GM12874 (cell line): ENCODE results near the gene PLA2G15.

ENCODE experiments used
- TF ChIP-seq, protein P1 (sequence below): IDR thresholded peaks from 2 replicates; pipeline ENCODE4 v1.5.1; 2011; ENCODE audit warnings: low read depth, mild to moderate bottlenecking, control low read depth, low read length, moderate library complexity; ENCODE audit not compliant: insufficient read depth

Gene PLA2G15

DNA sequence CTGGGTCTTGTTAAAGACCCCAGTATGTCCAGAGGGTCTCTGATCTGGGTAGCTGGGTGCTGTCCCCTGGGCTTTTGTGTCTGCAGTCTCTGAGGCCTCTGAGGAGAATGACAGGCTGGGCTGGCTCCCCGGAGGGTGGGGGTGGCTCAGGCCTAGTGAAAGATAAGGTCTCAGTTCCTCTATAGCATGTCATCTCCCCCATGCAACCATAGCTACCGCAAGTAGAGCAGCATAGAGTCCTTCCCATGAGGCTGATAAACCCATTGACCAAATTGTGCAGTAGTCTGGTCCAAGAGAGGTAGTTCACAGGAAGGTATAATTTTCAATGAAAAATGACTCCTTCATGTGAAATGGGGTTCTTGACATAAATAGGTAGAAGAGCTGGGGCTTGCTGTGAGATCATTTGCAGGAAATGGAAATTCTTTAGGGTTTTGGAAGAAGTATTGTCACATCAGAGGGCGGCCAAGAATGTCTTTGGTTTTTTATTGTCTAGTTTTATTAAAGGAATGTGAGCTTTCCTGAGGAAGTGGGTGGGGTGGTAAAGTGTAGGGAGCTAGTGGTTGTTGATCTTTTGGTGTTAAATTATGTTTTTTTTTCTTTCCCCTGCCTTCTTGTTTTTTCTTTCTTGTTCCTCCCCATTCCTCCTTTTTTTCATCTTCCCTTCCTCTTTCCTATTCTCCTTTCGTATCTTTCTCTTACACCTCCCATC is 44.6 kb downstream of the PLA2G15 start:
- TF ChIP-seq, protein P1, sequence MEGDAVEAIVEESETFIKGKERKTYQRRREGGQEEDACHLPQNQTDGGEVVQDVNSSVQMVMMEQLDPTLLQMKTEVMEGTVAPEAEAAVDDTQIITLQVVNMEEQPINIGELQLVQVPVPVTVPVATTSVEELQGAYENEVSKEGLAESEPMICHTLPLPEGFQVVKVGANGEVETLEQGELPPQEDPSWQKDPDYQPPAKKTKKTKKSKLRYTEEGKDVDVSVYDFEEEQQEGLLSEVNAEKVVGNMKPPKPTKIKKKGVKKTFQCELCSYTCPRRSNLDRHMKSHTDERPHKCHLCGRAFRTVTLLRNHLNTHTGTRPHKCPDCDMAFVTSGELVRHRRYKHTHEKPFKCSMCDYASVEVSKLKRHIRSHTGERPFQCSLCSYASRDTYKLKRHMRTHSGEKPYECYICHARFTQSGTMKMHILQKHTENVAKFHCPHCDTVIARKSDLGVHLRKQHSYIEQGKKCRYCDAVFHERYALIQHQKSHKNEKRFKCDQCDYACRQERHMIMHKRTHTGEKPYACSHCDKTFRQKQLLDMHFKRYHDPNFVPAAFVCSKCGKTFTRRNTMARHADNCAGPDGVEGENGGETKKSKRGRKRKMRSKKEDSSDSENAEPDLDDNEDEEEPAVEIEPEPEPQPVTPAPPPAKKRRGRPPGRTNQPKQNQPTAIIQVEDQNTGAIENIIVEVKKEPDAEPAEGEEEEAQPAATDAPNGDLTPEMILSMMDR = no peak

DNA sequence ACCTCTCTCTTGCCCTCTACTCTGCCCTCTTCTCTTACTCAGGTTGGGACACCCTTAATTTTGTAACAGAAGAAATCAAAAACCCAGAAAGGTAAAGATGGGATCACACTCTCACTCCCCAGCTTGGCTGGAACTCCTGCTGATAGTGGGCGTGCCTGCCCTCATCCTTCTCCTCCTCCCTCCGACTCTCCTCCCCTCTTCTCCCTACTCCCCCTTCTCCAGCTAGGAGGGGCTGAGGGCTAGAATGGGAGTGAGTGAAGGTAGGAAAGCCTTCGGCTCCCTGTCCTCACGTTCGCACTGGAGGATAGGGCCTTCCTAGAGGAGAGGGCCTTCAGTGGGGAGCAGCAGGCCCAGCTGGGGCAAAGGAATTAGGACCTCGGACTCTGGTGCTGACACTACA is 45.3 kb downstream of the PLA2G15 start:
- TF ChIP-seq, protein P1 = no peak

DNA sequence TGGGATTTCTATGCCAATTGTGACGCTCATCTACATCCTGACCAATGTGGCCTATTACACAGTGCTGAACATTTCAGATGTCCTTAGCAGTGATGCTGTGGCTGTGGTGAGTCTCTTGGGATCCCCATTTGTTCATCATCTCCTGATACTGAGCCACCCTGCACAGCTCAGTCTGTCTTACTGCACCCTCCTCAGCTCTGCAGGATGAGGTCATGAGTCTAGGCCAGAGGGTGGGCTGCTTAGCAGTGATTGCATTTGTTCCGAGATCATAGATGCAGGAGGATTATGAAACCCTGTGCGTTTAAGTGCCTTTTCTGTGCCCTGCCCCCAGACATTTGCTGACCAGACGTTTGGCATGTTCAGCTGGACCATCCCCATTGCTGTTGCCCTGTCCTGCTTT is 46.1 kb downstream of the PLA2G15 start:
- TF ChIP-seq, protein P1 = no peak

DNA sequence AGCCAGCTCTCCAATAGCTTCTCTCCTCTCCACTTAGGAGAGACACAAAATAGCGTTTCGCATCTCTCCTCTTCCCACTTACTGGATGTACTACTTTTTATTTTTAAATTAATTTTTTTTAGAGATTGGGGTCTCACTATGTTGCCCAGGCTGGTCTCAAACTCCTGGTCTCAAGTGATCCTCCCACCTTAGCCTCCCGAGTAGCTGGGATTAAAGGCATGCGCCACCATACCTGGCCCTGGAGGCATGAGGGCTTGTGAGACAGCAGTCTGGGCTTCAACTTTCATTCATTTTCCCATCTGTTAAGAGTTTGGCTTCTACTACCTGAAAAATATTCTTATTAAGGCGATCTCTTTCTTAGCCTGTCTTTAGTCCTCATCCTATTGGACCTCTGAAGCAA is 47.3 kb downstream of the PLA2G15 start:
- TF ChIP-seq, protein P1 = no peak

DNA sequence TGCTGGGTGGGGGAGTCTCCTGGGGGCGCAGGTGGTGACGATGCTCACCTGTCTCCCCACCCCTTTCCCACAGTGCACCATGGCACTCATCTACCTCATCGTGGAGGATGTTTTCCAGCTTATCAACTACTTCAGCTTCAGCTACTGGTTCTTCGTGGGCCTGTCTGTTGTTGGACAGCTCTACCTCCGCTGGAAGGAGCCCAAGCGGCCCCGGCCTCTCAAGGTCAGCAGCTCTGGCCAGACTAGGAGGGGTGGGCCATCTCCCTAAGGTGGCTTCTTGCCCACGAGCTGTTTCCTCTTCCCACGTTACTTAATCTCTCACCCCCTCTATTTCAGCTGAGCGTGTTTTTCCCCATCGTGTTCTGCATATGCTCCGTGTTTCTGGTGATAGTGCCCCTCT is 51.1 kb downstream of the PLA2G15 start:
- TF ChIP-seq, protein P1 = no peak

DNA sequence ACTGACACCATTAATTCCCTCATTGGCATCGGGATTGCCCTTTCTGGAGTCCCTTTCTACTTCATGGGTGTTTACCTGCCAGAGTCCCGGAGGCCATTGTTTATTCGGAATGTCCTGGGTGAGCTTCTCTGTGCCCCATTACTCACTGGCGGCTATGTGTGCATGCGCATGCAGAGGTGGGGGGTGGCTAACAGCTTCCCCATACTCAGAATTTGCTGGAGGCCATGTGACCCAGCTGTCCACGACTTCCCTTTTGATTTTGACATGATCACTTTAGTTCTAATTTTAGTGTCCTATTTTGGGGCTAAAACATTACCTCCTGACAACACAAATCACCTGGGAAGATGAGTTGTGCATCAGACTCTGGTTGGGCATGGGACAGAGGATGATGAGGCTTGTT is 51.5 kb downstream of the PLA2G15 start:
- TF ChIP-seq, protein P1 = no peak

DNA sequence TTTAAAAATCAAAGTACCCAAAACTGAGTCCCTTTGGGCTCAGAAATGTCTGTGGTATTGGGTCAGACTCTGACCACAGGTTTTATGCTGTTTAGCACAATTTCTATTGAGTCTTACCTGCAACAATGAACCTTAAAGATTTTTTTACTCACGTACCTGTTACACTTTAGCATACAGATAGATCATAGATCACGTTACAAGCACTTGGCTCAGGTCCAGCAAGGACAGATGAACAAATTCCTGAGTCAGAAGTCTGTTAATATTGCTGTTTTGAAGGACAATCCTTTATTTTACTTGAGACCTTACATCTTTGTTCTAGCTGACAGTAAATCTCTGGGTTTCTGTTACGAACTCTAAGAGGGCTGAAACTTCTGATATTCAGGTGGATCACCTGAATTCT is 52.7 kb downstream of the PLA2G15 start:
- TF ChIP-seq, protein P1 = no peak

DNA sequence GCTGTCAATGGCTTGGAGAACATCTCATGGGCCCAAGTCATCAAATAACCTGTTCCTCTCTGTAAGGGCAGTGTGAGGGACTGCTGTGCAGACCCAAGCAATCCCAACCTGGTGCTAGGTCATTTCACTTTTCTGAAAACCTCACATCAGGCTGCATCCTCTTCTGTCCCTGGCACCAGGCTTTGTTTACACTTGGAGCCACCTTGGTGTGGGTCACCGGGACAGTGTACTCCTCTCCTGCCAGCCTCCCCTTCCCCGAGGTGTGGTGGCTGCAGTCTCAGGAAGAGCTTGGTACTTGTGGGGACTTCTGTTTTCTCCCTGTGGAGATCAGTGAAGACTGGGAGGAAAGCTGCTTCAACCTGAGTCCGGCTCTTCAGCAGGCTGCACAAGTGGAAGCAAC is 53.1 kb downstream of the PLA2G15 start:
- TF ChIP-seq, protein P1 = no peak
